Measurements from ENCODE around the gene GAK.
"Not testable (repeated sequence)": the region's sequence is repeated elsewhere in the genome, so short reads cannot be mapped to it uniquely, and the experiment has no call there.

The GAK gene

GRCh38 chr4:952881-953573, 20.9 kb upstream of the GAK start:
- DNase-seq: peak; percentile 20

- peak; percentile 41 for DNase-seq
Measured at GRCh38 chr4:951594-952468, 19.7 kb upstream of the GAK start.

- peak; percentile 17 for DNase-seq
Measured at GRCh38 chr4:951186-951585, 19.1 kb upstream of the GAK start.

- peak; percentile 35 for DNase-seq
Measured at GRCh38 chr4:950136-951020, 18.3 kb upstream of the GAK start.

- peak; percentile 33 for DNase-seq
Measured at GRCh38 chr4:949656-950055, 17.5 kb upstream of the GAK start.

- peak; percentile 27 for DNase-seq
Measured at GRCh38 chr4:948936-949300, 16.8 kb upstream of the GAK start.

- DNase-seq: peak; percentile 32
Measured at GRCh38 chr4:948101-948935, 16.2 kb upstream of the GAK start.

- DNase-seq: peak; percentile 21
Measured at GRCh38 chr4:947491-947971, 15.4 kb upstream of the GAK start.

- DNase-seq: peak; percentile 38
Measured at GRCh38 chr4:946517-947471, 14.7 kb upstream of the GAK start.

GRCh38 chr4:946103-946450, 14.0 kb upstream of the GAK start:
- DNase-seq: no peak

GRCh38 chr4:945274-946102, 13.4 kb upstream of the GAK start:
- DNase-seq: peak; percentile 37

GRCh38 chr4:939508-939907, 7.4 kb upstream of the GAK start:
- not testable (repeated sequence) for DNase-seq

GRCh38 chr4:932713-933070, 576 bp upstream of the GAK start:
- DNase-seq: no peak

- DNase-seq: peak; percentile 45
Measured at GRCh38 chr4:931194-931959, 739 bp downstream of the GAK start.

GRCh38 chr4:930827-931193, 1.3 kb downstream of the GAK start:
- DNase-seq: peak; percentile 32

GRCh38 chr4:930028-930551, 2.0 kb downstream of the GAK start:
- DNase-seq: no peak

- DNase-seq: peak; percentile 28
Measured at GRCh38 chr4:929096-929765, 2.9 kb downstream of the GAK start.

GRCh38 chr4:927566-927965, 4.5 kb downstream of the GAK start:
- peak; percentile 23 for DNase-seq

- peak; percentile 37 for DNase-seq
Measured at GRCh38 chr4:926538-926937, 5.6 kb downstream of the GAK start.
